Right lobe of liver (tissue), 4 donors: ENCODE data around the gene DHX57.

Source experiments
- CTCF ChIP-seq, 4 donors: fragments of 200-600 bp in 3 of 4; fragments of 450-650 bp in 1 of 4; IDR thresholded peaks; one replicate each; pipeline versions ENCODE4 v1.5.1 to v1.8.0; 2016 to 2022; ENCODE audit warnings: antibody characterized with exemption in 4 of 4, mild to moderate bottlenecking in 2 of 4
- POLR2A ChIP-seq: fragments of 450-650 bp; IDR thresholded peaks from one replicate; pipeline ENCODE4 v1.6.1; 2017; ENCODE audit warnings: antibody characterized with exemption, mild to moderate bottlenecking
- donor health status: DM: no; HTN: no; CAD: no.
- donor health status: DM: no; HTN: no; CAD: no.
- donor health status: DM: no; HTN: yes; CAD: no.

GRCh38 chr2:38808677-38809076 is 67.1 kb downstream of the DHX57 start:
- TF ChIP-seq CTCF (IDR thresholded peaks at IDR 0.05) (no peak), POLR2A (no peak)
